Measurements from ENCODE around the gene CHODL. TPM values are rescaled to one million over a fixed set of nuclear protein-coding genes. Genes with fewer than 3 reads are reported as not detected.

Gene CHODL
- under 0.01 and 0.28 TPM in 2 replicates for total RNA-seq

GRCh38 chr21:18244671-18245463 is at the start of gene CHODL:
CHODL (plus strand) TSS chr21:18244833; CDS start chr21:18245224, 391 bp downstream.

Other genes with a start within 250 kb of the CHODL start
- gene TMPRSS15, start 159.0 kb downstream of the CHODL start, total RNA-seq: not detected in 2 replicates